ENCODE measurements around the gene FMO3.

Gene FMO3

GRCh38 chr1:171159148-171159547 is 68.4 kb downstream of the FMO3 start:
- TF ChIP-seq GATA2 (IDR thresholded peaks at IDR 0.05; ENCODE audit: low read depth, low read length) (no peak), GATA3 (IDR thresholded peaks at IDR 0.05; ENCODE audit: low read depth, low read length) (no peak)

- TF ChIP-seq GATA2 (IDR thresholded peaks at IDR 0.05; ENCODE audit: low read depth, low read length): no peak
- TF ChIP-seq GATA3 (IDR thresholded peaks at IDR 0.05; ENCODE audit: low read depth, low read length): no peak
Observed at GRCh38 chr1:171160211-171160610, 69.5 kb downstream of the FMO3 start.

- TF ChIP-seq GATA3 (IDR thresholded peaks at IDR 0.05; ENCODE audit: low read depth, low read length) (no peak), GATA2 (IDR thresholded peaks at IDR 0.05; ENCODE audit: low read depth, low read length) (no peak)
Observed at GRCh38 chr1:171160639-171161354, 70.1 kb downstream of the FMO3 start.

GRCh38 chr1:171161431-171161830 is 70.7 kb downstream of the FMO3 start:
- TF ChIP-seq GATA3 (IDR thresholded peaks at IDR 0.05; ENCODE audit: low read depth, low read length): no peak
- TF ChIP-seq GATA2 (IDR thresholded peaks at IDR 0.05; ENCODE audit: low read depth, low read length): no peak

- TF ChIP-seq GATA2 (IDR thresholded peaks at IDR 0.05; ENCODE audit: low read depth, low read length) (no peak), GATA3 (IDR thresholded peaks at IDR 0.05; ENCODE audit: low read depth, low read length) (no peak)
Observed at GRCh38 chr1:171166361-171166760, 75.7 kb downstream of the FMO3 start.
